ENCODE results near the gene NOS1AP. TPM values are rescaled to one million over a fixed set of nuclear protein-coding genes. Genes with fewer than 3 reads are reported as not detected.
A peak's percentile ranks its signal among the peaks of the same experiment; 100 is the strongest.
"Not testable (repeated sequence)": the region's sequence is repeated elsewhere in the genome, so short reads cannot be mapped to it uniquely, and the experiment has no call there.

The NOS1AP gene
- total RNA-seq, 1 experiment from 2014 or later = not detected

DNA sequence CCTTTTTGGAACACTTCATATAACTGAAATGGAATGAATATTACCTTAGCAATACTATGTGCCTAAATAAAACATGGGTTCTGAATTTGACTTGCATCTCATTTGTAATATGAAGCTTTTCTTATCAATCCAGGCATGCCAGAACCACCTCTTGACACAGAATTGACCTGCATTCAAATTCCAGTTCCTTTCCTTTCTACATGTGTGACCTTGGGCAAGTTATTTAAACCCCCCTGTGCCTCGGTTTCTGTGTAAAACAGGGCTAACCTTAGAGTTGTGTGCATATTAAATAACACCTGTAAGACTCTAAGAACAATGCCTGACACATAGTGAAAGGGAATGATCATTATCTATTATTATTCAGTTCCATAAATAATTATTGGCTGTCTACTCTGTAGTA lies 2.0 kb upstream of the NOS1AP start:
- Histone ChIP-seq H3K27ac (no peak overlapping the region), H3K36me3 (0 out of 2 replicates have a peak, but pooled peaks cover 3% of the 10 kb centered on the region), H3K4me1 (replicated peaks) (peaks cover 15% of the 10 kb centered on the region), H3K4me3 (no peak overlapping the region), H3K27me3 (replicated peaks) (peaks cover 61% of the 10 kb centered on the region), H3K9me3 (replicated peaks) (peaks cover 4% of the 10 kb centered on the region)
- DNase-seq (ENCODE audit: low read depth in 1 of 2, low spot score in 2 of 2) = no peak

DNA sequence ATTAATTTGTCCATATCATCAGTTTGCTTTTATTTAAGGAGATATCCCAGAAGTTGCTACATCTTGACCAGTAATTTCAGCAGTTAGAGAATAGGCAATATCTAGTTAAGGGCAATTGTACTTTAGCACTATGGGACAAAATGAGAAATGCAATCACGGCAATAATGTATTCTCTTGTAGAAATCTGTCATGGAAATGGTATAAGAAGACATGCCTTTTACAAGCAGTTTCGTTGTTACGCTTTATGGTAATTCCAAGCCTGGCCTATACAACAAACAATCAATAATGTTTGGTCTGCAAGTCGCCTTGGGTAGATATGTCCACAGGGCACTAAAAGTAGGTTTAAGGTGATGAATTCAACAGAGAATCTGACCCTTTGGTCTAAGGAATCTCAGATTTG lies 1.2 kb upstream of the NOS1AP start:
- no peak overlapping the region for H3K4me3 ChIP-seq
- 0 out of 2 replicates have a peak, but pooled peaks cover 3% of the 10 kb centered on the region for H3K36me3 ChIP-seq
- peaks cover 15% of the 10 kb centered on the region for H3K4me1 ChIP-seq (replicated peaks)
- no peak overlapping the region for H3K27ac ChIP-seq
- DNase-seq (ENCODE audit: low read depth in 1 of 2, low spot score in 2 of 2) = no peak
- H3K9me3 ChIP-seq (replicated peaks) = peaks cover 4% of the 10 kb centered on the region
- peaks cover 63% of the 10 kb centered on the region for H3K27me3 ChIP-seq (replicated peaks)

DNA sequence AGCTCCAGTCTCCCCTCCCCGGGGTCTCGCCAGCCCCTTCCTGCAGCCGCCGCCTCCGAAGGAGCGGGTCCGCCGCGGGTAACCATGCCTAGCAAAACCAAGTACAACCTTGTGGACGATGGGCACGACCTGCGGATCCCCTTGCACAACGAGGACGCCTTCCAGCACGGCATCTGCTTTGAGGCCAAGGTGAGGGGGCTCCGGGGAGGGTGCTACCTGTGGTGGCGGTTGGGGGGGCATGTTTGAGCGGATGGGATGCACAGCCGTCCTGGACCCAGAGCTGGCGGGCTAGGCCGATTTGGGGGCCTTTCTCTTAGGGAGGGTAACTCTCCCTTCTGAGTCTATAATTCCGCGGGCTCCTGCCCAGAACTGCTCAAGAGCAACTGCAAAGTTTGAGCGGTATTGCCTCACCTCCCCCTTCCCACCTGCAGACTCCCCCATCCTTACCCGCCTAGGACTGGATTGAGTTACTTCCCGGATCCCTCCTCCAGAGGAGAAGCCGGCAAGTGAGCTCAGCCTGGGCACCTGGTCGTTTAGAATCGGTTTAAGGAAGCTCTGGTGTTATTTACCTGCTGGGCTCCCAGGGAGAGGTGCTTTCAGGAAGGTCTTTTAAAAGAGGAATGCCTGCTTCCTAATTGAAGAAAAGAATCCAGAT lies 730 bp downstream of the NOS1AP start:
- Histone ChIP-seq H3K36me3 (0 out of 2 replicates have a peak, but pooled peaks cover 3% of the 10 kb centered on the region), H3K4me1 (replicated peaks) (peaks cover 15% of the 10 kb centered on the region), H3K9me3 (replicated peaks) (peaks cover 18% of the 10 kb centered on the region), H3K27ac (no peak overlapping the region), H3K27me3 (replicated peaks) (peaks cover 59% of the 10 kb centered on the region), H3K4me3 (peak overlapping the region; percentile 78)
- DNase-seq (ENCODE audit: low read depth in 1 of 2, low spot score in 2 of 2) = no peak

- Histone ChIP-seq H3K27me3 (replicated peaks) (peaks cover 57% of the 10 kb centered on the region), H3K4me3 (no peak overlapping the region), H3K27ac (no peak overlapping the region), H3K9me3 (replicated peaks) (peaks cover 19% of the 10 kb centered on the region), H3K36me3 (0 out of 2 replicates have a peak, but pooled peaks cover 3% of the 10 kb centered on the region), H3K4me1 (replicated peaks) (peaks cover 15% of the 10 kb centered on the region)
- no peak for DNase-seq (ENCODE audit: low read depth in 1 of 2, low spot score in 2 of 2)
Observed at GRCh38 chr1:162070825-162071224, 1.3 kb downstream of the NOS1AP start.

DNA sequence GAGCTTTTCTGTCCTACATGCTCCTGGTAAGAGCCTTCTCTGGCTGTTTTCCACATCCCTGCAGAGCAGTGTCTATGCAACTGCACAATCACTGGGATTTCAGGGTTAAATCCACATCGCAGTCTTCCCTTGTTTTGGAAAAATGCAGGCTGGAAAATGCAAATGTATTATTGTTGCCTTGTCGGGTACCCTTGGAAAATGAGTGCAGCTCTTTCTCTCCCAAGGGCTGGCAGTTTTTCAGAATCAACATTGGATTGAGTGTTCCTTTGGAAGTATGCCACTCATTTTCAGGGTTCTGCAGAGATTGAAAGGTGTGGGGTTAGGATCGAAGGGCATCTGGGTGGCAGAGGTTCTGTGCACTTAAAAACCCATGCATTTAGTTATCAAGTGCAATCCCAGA lies 3.2 kb downstream of the NOS1AP start:
- Histone ChIP-seq H3K4me1 (replicated peaks) (peaks cover 15% of the 10 kb centered on the region), H3K27me3 (replicated peaks) (peaks cover 50% of the 10 kb centered on the region)
- no peak for DNase-seq (ENCODE audit: low read depth in 1 of 2, low spot score in 2 of 2)

GRCh38 chr1:162074276-162075005 lies 5.0 kb downstream of the NOS1AP start:
- no peak for DNase-seq (ENCODE audit: low read depth in 1 of 2, low spot score in 2 of 2)
- 0 out of 2 replicates have a peak, but pooled peaks cover 3% of the 10 kb centered on the region for H3K36me3 ChIP-seq
- H3K4me1 ChIP-seq (replicated peaks) = peaks cover 9% of the 10 kb centered on the region
- peaks cover 19% of the 10 kb centered on the region for H3K9me3 ChIP-seq (replicated peaks)
- H3K27me3 ChIP-seq (replicated peaks) = peaks cover 38% of the 10 kb centered on the region
- no peak overlapping the region for H3K27ac ChIP-seq
- no peak overlapping the region for H3K4me3 ChIP-seq

More for the DNA sequence above, 3.2 kb downstream of the NOS1AP start:
- Histone ChIP-seq H3K27ac (no peak overlapping the region), H3K4me3 (no peak overlapping the region), H3K9me3 (replicated peaks) (peaks cover 19% of the 10 kb centered on the region), H3K36me3 (0 out of 2 replicates have a peak, but pooled peaks cover 3% of the 10 kb centered on the region)

GRCh38 chr1:162075862-162076261 lies 6.4 kb downstream of the NOS1AP start:
- DNase-seq (ENCODE audit: low read depth in 1 of 2, low spot score in 2 of 2) = no peak
- Histone ChIP-seq H3K36me3 (no peaks in the 10 kb centered on the region), H3K4me1 (replicated peaks) (no peaks in the 10 kb centered on the region), H3K27me3 (replicated peaks) (peaks cover 25% of the 10 kb centered on the region), H3K27ac (no peak overlapping the region), H3K4me3 (no peak overlapping the region), H3K9me3 (replicated peaks) (peaks cover 15% of the 10 kb centered on the region)

DNA sequence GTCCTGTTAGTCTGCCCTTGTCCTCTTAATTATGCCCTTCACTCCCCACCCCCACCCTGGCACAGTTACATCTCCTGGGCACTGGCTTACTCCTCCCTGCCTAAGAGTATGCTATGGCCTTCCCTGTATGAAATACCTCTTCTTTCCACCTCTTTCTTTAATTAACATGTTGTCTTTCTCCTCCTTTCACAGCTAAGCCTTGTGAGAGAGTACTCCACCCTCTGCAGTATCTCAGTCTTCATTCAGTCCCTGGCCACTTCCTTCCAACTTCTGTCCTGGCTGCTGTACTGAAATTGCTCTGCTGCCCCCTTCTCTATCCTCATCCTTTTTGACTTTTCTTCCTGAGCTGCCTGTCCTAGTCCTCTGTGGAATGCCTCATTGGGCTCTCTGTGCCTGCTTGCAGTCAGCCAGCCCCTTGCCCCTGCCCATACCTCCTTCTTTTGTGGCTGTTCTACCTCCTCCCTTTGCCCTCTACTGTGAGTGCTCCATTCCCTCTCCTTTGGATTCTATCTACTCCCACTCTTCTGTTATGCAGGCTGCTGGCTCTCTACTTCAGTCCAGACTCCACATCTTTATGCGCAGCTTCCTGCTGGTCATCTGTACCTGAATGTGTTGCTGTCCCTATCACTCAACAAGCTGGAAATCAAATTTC lies 8.3 kb downstream of the NOS1AP start:
- H3K4me1 ChIP-seq (replicated peaks) = no peaks in the 10 kb centered on the region

GRCh38 chr1:162079030-162079429 lies 9.5 kb downstream of the NOS1AP start:
- H3K36me3 ChIP-seq = no peaks in the 10 kb centered on the region
- peaks cover 13% of the 10 kb centered on the region for H3K9me3 ChIP-seq (replicated peaks)
- no peak overlapping the region for H3K4me3 ChIP-seq
- no peak overlapping the region for H3K27ac ChIP-seq
- DNase-seq (ENCODE audit: low read depth in 1 of 2, low spot score in 2 of 2) = no peak
- no peaks in the 10 kb centered on the region for H3K4me1 ChIP-seq (replicated peaks)
- no peaks in the 10 kb centered on the region; the same call in 1 of the 2 replicates for H3K27me3 ChIP-seq (replicated peaks)

More for the DNA sequence above, 8.3 kb downstream of the NOS1AP start:
- Histone ChIP-seq H3K27me3 (replicated peaks) (peaks cover 6% of the 10 kb centered on the region), H3K9me3 (replicated peaks) (peaks cover 15% of the 10 kb centered on the region), H3K4me3 (no peak overlapping the region), H3K27ac (no peak overlapping the region), H3K36me3 (no peaks in the 10 kb centered on the region)
- DNase-seq (ENCODE audit: low read depth in 1 of 2, low spot score in 2 of 2) = no peak

DNA sequence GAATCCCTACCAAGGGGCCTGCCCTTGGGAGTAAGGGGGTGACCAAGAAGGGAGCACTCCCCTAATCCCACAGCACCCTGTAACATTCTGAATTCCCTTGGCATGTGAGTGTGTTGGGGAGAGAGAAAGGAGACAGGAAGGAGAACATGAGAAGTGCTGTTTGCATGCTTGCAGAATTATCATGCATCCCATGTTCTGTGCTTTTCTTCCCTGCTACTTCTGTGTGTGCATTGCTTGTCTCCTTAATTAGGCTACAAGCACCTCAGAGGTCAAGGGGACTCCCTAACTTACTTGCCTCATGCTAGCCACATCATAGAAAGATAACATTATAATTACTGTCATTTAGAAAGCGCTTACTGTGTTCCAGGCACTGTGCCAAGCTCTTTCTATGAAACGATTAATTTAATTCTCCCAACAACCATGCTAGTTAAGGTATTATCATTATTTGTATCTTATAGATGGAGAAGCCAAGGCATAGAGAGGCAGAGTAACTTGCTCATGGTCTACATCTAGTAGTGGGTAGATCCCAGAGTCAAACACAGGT lies 11.1 kb downstream of the NOS1AP start:
- Histone ChIP-seq H3K9me3 (replicated peaks) (no peaks in the 10 kb centered on the region), H3K27me3 (replicated peaks) (no peaks in the 10 kb centered on the region), H3K4me1 (replicated peaks) (no peaks in the 10 kb centered on the region), H3K36me3 (no peaks in the 10 kb centered on the region), H3K27ac (no peak overlapping the region), H3K4me3 (no peak overlapping the region)
- no peak for DNase-seq (ENCODE audit: low read depth in 1 of 2, low spot score in 2 of 2)

DNA sequence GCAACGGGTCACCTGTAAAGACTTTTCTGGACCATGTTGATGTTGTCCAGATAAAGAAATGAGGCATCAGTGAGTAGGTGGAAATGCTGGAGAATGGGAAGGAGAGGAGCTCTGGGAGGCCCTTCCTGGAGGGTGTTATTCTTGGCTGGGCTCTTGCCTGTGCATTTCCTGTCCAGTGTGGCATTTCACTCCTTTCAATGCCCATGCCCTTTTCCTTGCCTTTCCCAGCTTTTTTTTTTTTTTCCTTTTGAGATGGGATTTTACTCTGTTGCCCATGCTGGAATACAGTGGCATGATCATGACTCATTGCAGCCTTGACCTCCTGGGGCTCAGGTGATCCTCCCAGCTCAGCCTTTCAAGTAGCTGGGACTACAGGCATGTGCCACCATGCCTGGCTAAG lies 11.8 kb downstream of the NOS1AP start:
- no peak for DNase-seq (ENCODE audit: low read depth in 1 of 2, low spot score in 2 of 2)
- no peaks in the 10 kb centered on the region for H3K9me3 ChIP-seq (replicated peaks)
- H3K4me1 ChIP-seq (replicated peaks) = no peaks in the 10 kb centered on the region
- H3K36me3 ChIP-seq = no peaks in the 10 kb centered on the region
- no peak overlapping the region for H3K27ac ChIP-seq
- no peaks in the 10 kb centered on the region for H3K27me3 ChIP-seq (replicated peaks)
- H3K4me3 ChIP-seq = no peak overlapping the region

- not testable (repeated sequence) for H3K9me3 ChIP-seq (replicated peaks)
Observed at GRCh38 chr1:162082080-162082479, 12.6 kb downstream of the NOS1AP start.

DNA sequence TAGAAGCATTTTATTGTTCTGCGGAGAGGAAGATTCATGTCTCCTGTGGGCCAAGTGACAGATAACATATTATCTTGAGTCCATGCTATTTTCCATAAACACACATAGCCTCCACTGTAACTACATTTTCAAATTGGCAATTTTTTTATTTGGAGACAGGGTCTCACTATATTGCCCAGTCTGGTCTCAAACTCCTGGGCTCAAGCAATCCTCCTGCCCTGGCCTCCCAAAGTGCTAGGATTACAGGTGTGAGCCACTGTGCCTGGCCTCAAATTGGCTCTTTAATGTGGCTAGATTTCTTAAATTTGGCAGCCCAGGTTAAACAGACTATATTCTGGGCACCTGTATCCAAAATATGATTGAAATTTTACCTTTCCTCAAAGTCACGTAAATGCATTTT lies 13.8 kb downstream of the NOS1AP start:
- DNase-seq (ENCODE audit: low read depth in 1 of 2, low spot score in 2 of 2) = no peak
- Histone ChIP-seq H3K4me3 (no peak overlapping the region), H3K4me1 (replicated peaks) (no peaks in the 10 kb centered on the region), H3K9me3 (replicated peaks) (no peaks in the 10 kb centered on the region), H3K27ac (no peak overlapping the region), H3K27me3 (replicated peaks) (no peaks in the 10 kb centered on the region), H3K36me3 (no peaks in the 10 kb centered on the region)

More at GRCh38 chr1:162082080-162082479, 12.6 kb downstream of the NOS1AP start:
- not testable (repeated sequence) for H3K4me3 ChIP-seq; H3K4me1 ChIP-seq (replicated peaks); H3K27ac ChIP-seq; DNase-seq (ENCODE audit: low read depth in 1 of 2, low spot score in 2 of 2); H3K36me3 ChIP-seq; H3K27me3 ChIP-seq (replicated peaks)

Data from SJSA1 (cell line).